Retinal pigment epithelial cell (primary cell): ENCODE results near the gene TRPM6.

ENCODE experiments used
- DNase-seq: peaks from one replicate; pipeline ENCODE4 v3.0.0-alpha.2; 2010; ENCODE audit warnings: low read depth
- H3K4me3 ChIP-seq: 2 replicates; pipeline ENCODE4 v1.5.1; 2011; ENCODE audit warnings: mild to moderate bottlenecking, low read length, control low read depth, moderate library complexity
- TF ChIP-seq, protein P1 (sequence below): conservative IDR thresholded peaks from 2 replicates; pipeline ENCODE4 v1.5.1; 2011; ENCODE audit warnings: low read depth, low read length, control low read depth, inconsistent platforms

TRPM6 gene

DNA sequence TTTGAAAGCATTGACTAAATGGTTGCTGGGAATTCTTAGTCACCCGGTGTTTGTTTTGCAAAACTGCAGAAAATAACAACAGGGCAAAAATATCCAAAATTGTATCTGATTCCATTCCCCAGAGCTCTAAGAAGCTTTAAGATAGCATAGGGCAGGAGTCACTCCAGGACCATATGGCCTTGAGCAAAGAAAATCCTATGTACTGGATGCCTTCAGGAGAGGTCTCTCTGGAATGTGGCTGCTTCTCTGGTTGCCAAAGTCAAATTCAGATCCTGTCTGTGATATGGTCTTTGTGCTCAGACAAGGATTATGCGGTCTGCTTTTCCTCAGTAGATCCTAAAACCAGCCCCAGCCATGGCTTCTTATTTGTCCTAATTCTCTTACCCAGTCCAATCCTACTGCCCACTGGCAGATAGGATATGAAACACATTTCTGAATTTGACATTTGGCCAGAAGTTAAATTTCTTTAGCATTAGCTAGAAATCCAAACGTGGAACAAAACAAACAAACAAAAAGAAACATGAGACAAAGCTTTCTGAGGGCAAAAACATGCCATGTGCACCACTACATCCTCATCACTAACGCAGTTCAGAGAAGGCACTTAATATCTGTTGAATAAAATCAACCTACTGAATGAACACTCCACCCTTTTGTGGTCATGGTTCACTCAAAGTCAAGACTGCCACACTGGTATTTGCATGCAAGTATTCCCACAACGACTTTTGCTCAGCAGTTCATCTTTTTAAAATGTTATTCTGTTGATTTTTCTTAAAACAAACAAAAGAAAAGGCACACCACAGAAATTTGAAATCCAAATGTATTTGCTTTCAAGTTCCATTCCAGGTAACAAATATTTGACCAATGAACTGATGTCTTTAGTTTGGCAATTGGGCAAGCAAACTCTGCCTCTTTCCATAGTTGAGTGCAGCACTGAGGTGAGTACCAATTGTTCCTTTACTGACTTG lies 165.7 kb downstream of the TRPM6 start:
- H3K4me3 ChIP-seq = no peak overlapping the region
- TF ChIP-seq, protein P1, sequence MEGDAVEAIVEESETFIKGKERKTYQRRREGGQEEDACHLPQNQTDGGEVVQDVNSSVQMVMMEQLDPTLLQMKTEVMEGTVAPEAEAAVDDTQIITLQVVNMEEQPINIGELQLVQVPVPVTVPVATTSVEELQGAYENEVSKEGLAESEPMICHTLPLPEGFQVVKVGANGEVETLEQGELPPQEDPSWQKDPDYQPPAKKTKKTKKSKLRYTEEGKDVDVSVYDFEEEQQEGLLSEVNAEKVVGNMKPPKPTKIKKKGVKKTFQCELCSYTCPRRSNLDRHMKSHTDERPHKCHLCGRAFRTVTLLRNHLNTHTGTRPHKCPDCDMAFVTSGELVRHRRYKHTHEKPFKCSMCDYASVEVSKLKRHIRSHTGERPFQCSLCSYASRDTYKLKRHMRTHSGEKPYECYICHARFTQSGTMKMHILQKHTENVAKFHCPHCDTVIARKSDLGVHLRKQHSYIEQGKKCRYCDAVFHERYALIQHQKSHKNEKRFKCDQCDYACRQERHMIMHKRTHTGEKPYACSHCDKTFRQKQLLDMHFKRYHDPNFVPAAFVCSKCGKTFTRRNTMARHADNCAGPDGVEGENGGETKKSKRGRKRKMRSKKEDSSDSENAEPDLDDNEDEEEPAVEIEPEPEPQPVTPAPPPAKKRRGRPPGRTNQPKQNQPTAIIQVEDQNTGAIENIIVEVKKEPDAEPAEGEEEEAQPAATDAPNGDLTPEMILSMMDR = no peak
- DNase-seq = no peak

- TF ChIP-seq, protein P1 = no peak
- no peak overlapping the region for H3K4me3 ChIP-seq
- no peak for DNase-seq
Measured at GRCh38 chr9:74719306-74719705, 168.4 kb downstream of the TRPM6 start.

GRCh38 chr9:74718709-74719108 lies 169.0 kb downstream of the TRPM6 start:
- no peak overlapping the region for H3K4me3 ChIP-seq
- TF ChIP-seq, protein P1 = no peak
- no peak for DNase-seq

GRCh38 chr9:74711341-74711740 lies 176.4 kb downstream of the TRPM6 start:
- TF ChIP-seq, protein P1 = no peak
- no peak overlapping the region for H3K4me3 ChIP-seq
- DNase-seq = no peak

DNA sequence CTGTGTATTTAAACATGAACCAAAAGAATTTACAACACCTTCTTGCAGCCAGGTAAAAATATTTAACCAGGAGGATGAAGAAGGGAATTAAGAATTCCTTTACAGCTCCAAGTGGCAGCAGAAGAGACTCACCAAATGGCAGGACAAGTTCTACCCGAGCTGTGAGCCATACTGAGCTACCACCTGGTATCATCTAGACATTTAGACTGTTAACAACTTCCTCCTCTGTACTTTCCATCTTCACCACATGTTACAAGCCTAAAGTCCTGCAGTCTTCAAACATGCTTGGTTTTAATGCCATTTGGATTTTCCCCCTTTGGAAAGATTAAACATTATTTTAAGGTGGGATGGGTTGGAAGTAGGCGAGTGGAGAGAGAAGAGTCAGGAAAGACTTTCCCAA lies 190.2 kb downstream of the TRPM6 start:
- no peak overlapping the region for H3K4me3 ChIP-seq
- no peak for DNase-seq
- TF ChIP-seq, protein P1 = no peak

GRCh38 chr9:74696520-74696919 lies 191.2 kb downstream of the TRPM6 start:
- DNase-seq = no peak
- no peak overlapping the region for H3K4me3 ChIP-seq
- TF ChIP-seq, protein P1 = peak; percentile 27

DNA sequence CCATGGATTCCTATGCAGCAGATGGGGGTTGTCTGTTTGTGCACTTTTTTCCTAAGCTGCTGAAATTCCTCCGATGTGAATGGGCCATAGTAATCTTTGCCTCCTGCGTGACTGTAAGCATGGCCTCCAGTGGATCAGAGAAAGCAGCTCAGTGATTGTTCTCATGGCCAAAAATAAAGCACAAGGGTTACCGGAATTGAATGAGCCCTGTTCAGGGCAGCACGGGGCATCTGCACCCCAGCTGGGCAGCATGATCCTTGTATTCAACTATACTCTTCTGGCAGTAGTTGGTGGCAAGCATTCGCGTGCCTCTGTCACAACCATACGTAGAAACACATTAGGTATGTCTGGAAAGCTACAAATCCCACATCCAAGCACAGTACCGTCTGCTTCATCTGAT lies 196.7 kb downstream of the TRPM6 start:
- TF ChIP-seq, protein P1 = no peak
- H3K4me3 ChIP-seq = no peak overlapping the region
- DNase-seq = no peak
